GM19468 (cell line): ENCODE results near the gene RAB17.

Source experiments
- ATAC-seq: cut with Tn5 transposase; IDR thresholded peaks from one replicate; pipeline ENCODE4 v1.9.1; 2021; ENCODE audit warnings: mild to moderate bottlenecking, moderate library complexity, moderate number of reproducible peaks; ENCODE audit not compliant: unreplicated experiment; ENCODE audit errors: extremely low read depth

The RAB17 gene

GRCh38 chr2:237590272-237591140 is at the start of gene RAB17:
Gene RAB17 (minus strand): TSS chr2:237590734. CDS start chr2:237586154, 4,580 bp downstream.
- no peak for ATAC-seq

GRCh38 chr2:237639836-237640220 is 49.3 kb upstream of the RAB17 start:
- ATAC-seq: no peak

- ATAC-seq: no peak
Observed at GRCh38 chr2:237639052-237639835, 48.7 kb upstream of the RAB17 start.

- no peak for ATAC-seq
Observed at GRCh38 chr2:237638176-237638575, 47.6 kb upstream of the RAB17 start.

GRCh38 chr2:237637429-237638135 is 47.0 kb upstream of the RAB17 start:
- no peak for ATAC-seq

- ATAC-seq: no peak
Observed at GRCh38 chr2:237636578-237636977, 46.0 kb upstream of the RAB17 start.

GRCh38 chr2:237633061-237633561 is 42.6 kb upstream of the RAB17 start:
- ATAC-seq: no peak

GRCh38 chr2:237631801-237632585 is 41.5 kb upstream of the RAB17 start:
- ATAC-seq: no peak

- ATAC-seq: no peak
Observed at GRCh38 chr2:237631007-237631785, 40.7 kb upstream of the RAB17 start.

- ATAC-seq: no peak
Observed at GRCh38 chr2:237630216-237631000, 39.9 kb upstream of the RAB17 start.

- no peak for ATAC-seq
Observed at GRCh38 chr2:237629739-237630138, 39.2 kb upstream of the RAB17 start.

- no peak for ATAC-seq
Observed at GRCh38 chr2:237629188-237629534, 38.6 kb upstream of the RAB17 start.

GRCh38 chr2:237628247-237629187 is 38.0 kb upstream of the RAB17 start:
- ATAC-seq: no peak

GRCh38 chr2:237627441-237628246 is 37.1 kb upstream of the RAB17 start, which contains the start of gene LRRFIP1:
Gene LRRFIP1 (plus strand): TSS chr2:237627587. CDS start chr2:237627645, 58 bp downstream.
- no peak for ATAC-seq

GRCh38 chr2:237626813-237627440 is 36.4 kb upstream of the RAB17 start:
- ATAC-seq: no peak

- no peak for ATAC-seq
Observed at GRCh38 chr2:237625777-237626176, 35.2 kb upstream of the RAB17 start.
